ENCODE results near the gene PTTG1IP.

PTTG1IP gene

DNA sequence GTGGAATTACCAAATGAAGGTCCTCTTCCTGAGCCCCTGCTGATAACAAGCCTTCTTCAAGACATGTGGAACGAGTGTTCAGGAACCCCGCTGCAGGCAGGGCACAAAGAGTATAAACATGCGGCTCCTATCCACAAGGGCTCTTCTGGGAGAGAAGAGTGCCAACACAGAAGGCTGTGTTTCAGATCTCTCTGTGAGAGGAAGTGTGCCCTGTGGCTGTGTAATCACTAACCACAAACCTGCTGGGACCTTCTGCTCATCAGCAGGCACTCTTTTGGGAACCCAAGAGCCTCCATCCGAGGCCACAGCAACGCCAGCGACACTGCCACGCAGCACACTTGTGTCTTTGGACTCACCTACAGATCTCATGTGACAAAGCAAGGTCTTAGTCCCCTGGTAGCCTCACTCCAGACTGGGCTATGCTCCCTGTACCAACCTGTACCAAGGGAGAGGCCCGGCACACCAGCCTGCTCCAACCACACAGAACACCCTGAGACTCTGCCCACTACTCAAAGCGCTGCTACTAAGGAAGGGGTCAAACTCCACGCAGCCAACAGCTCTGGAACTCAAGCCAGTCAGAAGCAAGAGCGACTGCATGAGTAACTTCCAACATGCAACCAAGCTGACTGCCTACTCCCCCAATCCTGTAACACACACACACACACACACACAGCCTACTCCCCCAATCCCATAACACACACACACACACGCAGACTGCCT, 7.8 kb downstream of the PTTG1IP start:
- no peak for DNase-seq (ENCODE audit: low spot score)

GRCh38 chr21:44862869-44863685, 10.4 kb downstream of the PTTG1IP start:
- DNase-seq (ENCODE audit: low spot score) = no peak

DNA sequence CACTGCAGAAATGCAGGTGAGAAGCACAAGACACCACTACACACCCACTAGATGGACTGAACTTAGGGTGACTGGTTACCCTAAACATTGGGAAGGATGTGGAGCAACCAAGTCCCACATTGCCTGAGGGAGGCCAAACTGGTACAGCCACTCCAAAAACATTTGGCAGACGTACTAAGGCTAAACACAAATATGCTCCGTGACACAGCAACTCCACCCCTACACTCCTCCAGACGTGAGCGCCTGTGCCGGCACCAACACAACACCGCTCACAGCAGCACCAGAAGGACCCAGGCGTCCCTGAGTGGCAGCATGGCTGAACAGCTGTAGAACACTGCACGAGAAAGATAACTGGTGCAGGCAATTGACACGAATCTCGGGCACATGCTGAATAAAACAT, 14.7 kb downstream of the PTTG1IP start:
- DNase-seq (ENCODE audit: low spot score) = no peak

DNA sequence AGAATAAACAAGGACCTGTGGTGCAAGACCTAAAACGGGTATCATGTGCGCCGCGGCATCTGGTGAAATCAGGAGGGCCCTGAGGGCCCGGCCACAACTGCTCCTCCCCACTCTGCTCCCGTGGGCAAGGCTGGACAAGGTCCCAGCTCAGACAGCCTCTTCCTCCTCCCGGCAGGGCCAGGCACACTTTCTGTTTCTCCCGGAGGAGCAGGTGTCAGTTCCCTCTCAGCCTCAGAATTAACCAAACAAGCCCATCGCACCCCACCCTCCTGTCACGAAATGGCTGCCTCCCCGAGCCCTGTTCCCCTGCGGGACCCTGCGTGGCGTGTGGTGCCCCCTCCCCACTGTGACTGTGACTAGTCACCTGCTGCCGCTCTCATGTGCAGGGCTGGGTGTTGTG, 15.2 kb downstream of the PTTG1IP start:
- no peak for DNase-seq (ENCODE audit: low spot score)

- no peak for DNase-seq (ENCODE audit: low spot score)
Measured at GRCh38 chr21:44857127-44857892, 16.2 kb downstream of the PTTG1IP start.

- DNase-seq (ENCODE audit: low spot score) = no peak
Measured at GRCh38 chr21:44856131-44856530, 17.4 kb downstream of the PTTG1IP start.

DNA sequence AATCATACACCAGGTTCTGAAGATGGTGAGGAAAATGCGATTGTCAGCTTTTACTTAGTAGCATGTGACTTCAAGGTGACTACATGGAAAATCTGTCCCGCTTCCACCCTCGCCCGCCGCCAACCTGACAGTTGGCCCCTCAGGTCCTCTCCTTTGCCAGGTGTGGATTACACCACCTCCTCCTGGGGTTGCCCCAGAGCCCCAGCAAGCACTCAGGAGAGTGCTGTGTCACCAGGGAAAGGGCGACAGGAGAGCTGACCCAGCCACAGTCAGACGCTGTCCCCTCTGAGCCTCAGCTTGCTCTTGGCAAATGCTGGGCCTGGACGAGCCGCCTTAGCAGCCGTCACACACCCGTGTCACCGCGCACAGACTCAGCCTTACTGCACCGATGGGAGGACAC, 17.9 kb downstream of the PTTG1IP start:
- no peak for DNase-seq (ENCODE audit: low spot score)

- no peak for DNase-seq (ENCODE audit: low spot score)
Measured at GRCh38 chr21:44854664-44855446, 18.6 kb downstream of the PTTG1IP start.

DNA sequence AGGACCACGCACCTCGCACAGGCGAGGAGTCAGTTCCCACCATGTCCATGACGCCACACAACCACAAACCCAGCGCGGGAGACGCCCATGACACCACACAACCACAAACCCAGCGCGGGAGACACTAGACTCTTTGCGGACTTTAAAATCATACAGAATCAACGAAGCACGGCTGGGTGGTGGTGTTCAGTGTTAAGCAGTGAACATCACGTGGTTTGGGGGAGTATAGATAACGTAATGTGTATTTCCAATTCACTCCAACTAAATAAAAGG, 19.2 kb downstream of the PTTG1IP start:
- DNase-seq (ENCODE audit: low spot score) = no peak

GRCh38 chr21:44853601-44854390, 19.7 kb downstream of the PTTG1IP start:
- no peak for DNase-seq (ENCODE audit: low spot score)

GRCh38 chr21:44850905-44851657, 22.4 kb downstream of the PTTG1IP start:
- DNase-seq (ENCODE audit: low spot score) = no peak

GRCh38 chr21:44850208-44850800, 23.2 kb downstream of the PTTG1IP start:
- no peak for DNase-seq (ENCODE audit: low spot score)

DNA sequence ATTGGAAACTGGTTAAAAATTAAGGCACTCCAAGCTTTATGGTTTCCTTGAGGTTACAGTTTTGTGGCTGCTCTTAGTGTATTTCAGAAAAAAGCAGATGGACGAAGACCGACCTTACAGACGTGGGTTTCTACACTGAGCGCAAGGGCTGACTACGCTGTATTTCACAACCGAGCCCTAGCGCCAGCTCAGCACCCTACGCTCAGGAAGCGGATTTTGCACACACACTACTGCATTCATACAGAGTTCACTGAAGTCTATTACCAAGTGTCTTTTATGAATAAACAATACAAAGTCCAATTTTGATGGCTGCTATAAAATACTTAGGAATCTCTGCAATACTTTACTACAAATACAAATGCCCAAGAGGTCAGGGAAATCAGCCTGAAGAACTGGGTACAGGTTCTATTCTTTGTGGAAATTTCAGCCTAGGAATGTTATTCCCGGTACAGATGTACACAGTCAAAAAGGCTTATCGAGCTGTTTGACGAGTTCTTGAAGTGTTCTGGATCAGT, 23.8 kb downstream of the PTTG1IP start:
- no peak for DNase-seq (ENCODE audit: low spot score)

DNA sequence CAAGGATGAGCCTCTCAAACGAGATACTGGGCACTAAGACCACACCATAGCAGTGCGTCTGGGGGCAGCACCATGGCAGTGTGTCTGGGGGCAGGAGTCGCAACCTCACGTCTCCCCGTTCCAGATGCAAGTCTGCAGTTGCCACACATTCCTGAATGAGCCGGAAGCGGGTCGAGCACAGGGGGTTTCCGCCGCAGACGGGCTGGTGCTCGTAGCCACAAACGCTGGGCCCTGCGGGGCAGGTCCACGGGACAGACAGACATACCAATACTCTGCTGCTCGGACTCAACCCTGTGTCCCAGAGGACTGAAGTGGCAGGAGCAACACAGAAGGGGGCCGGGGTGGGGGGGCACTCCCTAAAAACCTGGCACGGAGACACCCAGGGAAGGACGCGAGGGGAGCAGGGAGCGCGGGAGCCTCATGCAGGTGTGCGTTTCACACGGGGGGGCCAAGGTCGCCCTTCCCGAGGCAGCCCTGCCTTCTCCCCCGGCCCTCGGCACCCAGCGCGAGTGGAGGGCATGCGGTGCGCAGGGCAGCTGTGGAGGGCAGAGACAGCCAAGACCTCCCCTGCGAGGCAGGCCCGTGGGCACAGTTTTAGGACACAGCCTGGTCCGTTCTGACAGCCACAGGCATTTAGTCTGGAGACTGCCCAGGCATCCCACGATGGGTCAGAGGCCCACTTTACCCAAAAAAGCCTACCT, 24.5 kb downstream of the PTTG1IP start:
- DNase-seq (ENCODE audit: low spot score) = no peak

GRCh38 chr21:44847261-44848056, 26.0 kb downstream of the PTTG1IP start:
- DNase-seq (ENCODE audit: low spot score) = no peak

GRCh38 chr21:44846485-44847260, 26.8 kb downstream of the PTTG1IP start:
- DNase-seq (ENCODE audit: low spot score) = peak; percentile 62

GRCh38 chr21:44846224-44846484, 27.3 kb downstream of the PTTG1IP start:
- DNase-seq (ENCODE audit: low spot score) = no peak

Measured in kidney capillary endothelial cell (primary cell).